Gastroesophageal sphincter (tissue), 3 donors: ENCODE results near the gene TM9SF1.

Source experiments
- CTCF ChIP-seq, 4 experiments: fragments of 200-600 bp in 2 of 4; fragments of 450-650 bp in 2 of 4; sonication (generic) in 1 of 4; IDR thresholded peaks; one replicate each; pipeline ENCODE4 v1.5.1; 2017 to 2019; ENCODE audit warnings: antibody characterized with exemption in 4 of 4, mild to moderate bottlenecking in 2 of 4, moderate library complexity in 2 of 4
- EP300 ChIP-seq: sonication (generic); formaldehyde crosslinking; IDR thresholded peaks from one replicate; pipeline ENCODE4 v1.6.1; 2017; ENCODE audit warnings: antibody characterized with exemption, mild to moderate bottlenecking

- no peak for TF ChIP-seq EP300
- TF ChIP-seq CTCF (IDR thresholded peaks at IDR 0.05), result no peak
These were observed 42.3 kb upstream of the TM9SF1 start for GRCh38 chr14:24237463-24237955.
